Measurements from ENCODE around the gene SLC4A3.
"Not testable (repeated sequence)": the region's sequence is repeated elsewhere in the genome, so short reads cannot be mapped to it uniquely, and the experiment has no call there.

Gene SLC4A3

GRCh38 chr2:219675221-219675620 is 47.8 kb downstream of the SLC4A3 start:
- Histone ChIP-seq H3K27ac (ENCODE audit: low read depth, low read length) (no peak overlapping the region), H3K9me3 (ENCODE audit: control insufficient read depth in 5 of 5, low read length in 5 of 5) (no peaks in the 10 kb centered on the region)

GRCh38 chr2:219676586-219676985 is 49.2 kb downstream of the SLC4A3 start:
- Histone ChIP-seq H3K36me3 (ENCODE audit: control insufficient read depth in 5 of 5, insufficient read depth in 5 of 5, low read length in 5 of 5) (no peaks in the 10 kb centered on the region), H3K4me1 (ENCODE audit: control insufficient read depth in 5 of 5, insufficient read depth in 5 of 5, low read length in 5 of 5) (no peaks in the 10 kb centered on the region), H3K9me3 (ENCODE audit: control insufficient read depth in 5 of 5, low read length in 5 of 5) (peaks cover 0 to 3% (median 0%) of the 10 kb centered on the region in 5 donors), H3K9ac (ENCODE audit: low read length in 5 of 5) (no peak overlapping the region), H3K27ac (ENCODE audit: low read depth, low read length) (no peak overlapping the region), H3K4me3 (ENCODE audit: low read depth in 1 of 5, low read length in 5 of 5) (no peak overlapping the region), H3K27me3 (ENCODE audit: control insufficient read depth in 5 of 5, insufficient read depth in 4 of 5, low read length in 5 of 5) (peaks cover 0 to 13% (median 3%) of the 10 kb centered on the region in 5 donors)

More at GRCh38 chr2:219675221-219675620, 47.8 kb downstream of the SLC4A3 start:
- no peaks in the 10 kb centered on the region for H3K36me3 ChIP-seq (ENCODE audit: control insufficient read depth in 5 of 5, insufficient read depth in 5 of 5, low read length in 5 of 5)
- no peak overlapping the region for H3K4me3 ChIP-seq (ENCODE audit: low read depth in 1 of 5, low read length in 5 of 5)
- H3K4me1 ChIP-seq (ENCODE audit: control insufficient read depth in 5 of 5, insufficient read depth in 5 of 5, low read length in 5 of 5), result no peaks in the 10 kb centered on the region
- H3K27me3 ChIP-seq (ENCODE audit: control insufficient read depth in 5 of 5, insufficient read depth in 4 of 5, low read length in 5 of 5), result peaks cover 0 to 16% (median 3%) of the 10 kb centered on the region in 5 donors
- H3K9ac ChIP-seq (ENCODE audit: low read length in 5 of 5), result no peak overlapping the region

GRCh38 chr2:219679041-219679440 is 51.6 kb downstream of the SLC4A3 start:
- Histone ChIP-seq H3K27ac (ENCODE audit: low read depth, low read length) (no peak overlapping the region), H3K27me3 (ENCODE audit: control insufficient read depth in 5 of 5, insufficient read depth in 4 of 5, low read length in 5 of 5) (peaks cover 0 to 9% (median 2%) of the 10 kb centered on the region in 5 donors), H3K4me3 (ENCODE audit: low read depth in 1 of 5, low read length in 5 of 5) (no peak overlapping the region), H3K36me3 (ENCODE audit: control insufficient read depth in 5 of 5, insufficient read depth in 5 of 5, low read length in 5 of 5) (no peaks in the 10 kb centered on the region), H3K9me3 (ENCODE audit: control insufficient read depth in 5 of 5, low read length in 5 of 5) (peaks cover 0 to 4% (median 0%) of the 10 kb centered on the region in 5 donors), H3K4me1 (ENCODE audit: control insufficient read depth in 5 of 5, insufficient read depth in 5 of 5, low read length in 5 of 5) (no peaks in the 10 kb centered on the region), H3K9ac (ENCODE audit: low read length in 5 of 5) (no peak overlapping the region)

DNA sequence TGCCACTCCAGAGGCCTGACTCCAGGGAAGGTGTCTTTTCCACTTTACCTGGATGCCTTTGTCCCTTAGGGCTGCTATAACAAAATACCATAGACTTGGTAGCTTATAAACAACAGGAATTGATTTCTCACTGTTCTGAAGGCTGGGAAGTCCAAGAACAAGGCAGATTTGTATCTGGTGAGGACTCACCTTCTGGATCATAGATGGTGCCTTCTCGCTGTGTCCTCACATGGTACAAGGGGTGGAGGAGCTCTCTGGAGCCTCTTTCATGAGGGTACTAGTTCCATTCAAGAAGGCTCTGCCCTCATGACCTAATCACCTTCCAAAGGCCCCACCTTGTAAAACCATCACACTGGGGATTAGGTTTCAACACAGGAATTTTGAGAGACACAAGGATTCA is 52.1 kb downstream of the SLC4A3 start:
- Histone ChIP-seq H3K9ac (ENCODE audit: low read length in 5 of 5) (no peak overlapping the region), H3K4me1 (ENCODE audit: control insufficient read depth in 5 of 5, insufficient read depth in 5 of 5, low read length in 5 of 5) (no peaks in the 10 kb centered on the region), H3K9me3 (ENCODE audit: control insufficient read depth in 5 of 5, low read length in 5 of 5) (peaks cover 0 to 4% (median 0%) of the 10 kb centered on the region in 5 donors), H3K27me3 (ENCODE audit: control insufficient read depth in 5 of 5, insufficient read depth in 4 of 5, low read length in 5 of 5) (peaks cover 0 to 4% (median 2%) of the 10 kb centered on the region in 5 donors), H3K27ac (ENCODE audit: low read depth, low read length) (no peak overlapping the region), H3K4me3 (ENCODE audit: low read depth in 1 of 5, low read length in 5 of 5) (no peak overlapping the region), H3K36me3 (ENCODE audit: control insufficient read depth in 5 of 5, insufficient read depth in 5 of 5, low read length in 5 of 5) (no peaks in the 10 kb centered on the region)

DNA sequence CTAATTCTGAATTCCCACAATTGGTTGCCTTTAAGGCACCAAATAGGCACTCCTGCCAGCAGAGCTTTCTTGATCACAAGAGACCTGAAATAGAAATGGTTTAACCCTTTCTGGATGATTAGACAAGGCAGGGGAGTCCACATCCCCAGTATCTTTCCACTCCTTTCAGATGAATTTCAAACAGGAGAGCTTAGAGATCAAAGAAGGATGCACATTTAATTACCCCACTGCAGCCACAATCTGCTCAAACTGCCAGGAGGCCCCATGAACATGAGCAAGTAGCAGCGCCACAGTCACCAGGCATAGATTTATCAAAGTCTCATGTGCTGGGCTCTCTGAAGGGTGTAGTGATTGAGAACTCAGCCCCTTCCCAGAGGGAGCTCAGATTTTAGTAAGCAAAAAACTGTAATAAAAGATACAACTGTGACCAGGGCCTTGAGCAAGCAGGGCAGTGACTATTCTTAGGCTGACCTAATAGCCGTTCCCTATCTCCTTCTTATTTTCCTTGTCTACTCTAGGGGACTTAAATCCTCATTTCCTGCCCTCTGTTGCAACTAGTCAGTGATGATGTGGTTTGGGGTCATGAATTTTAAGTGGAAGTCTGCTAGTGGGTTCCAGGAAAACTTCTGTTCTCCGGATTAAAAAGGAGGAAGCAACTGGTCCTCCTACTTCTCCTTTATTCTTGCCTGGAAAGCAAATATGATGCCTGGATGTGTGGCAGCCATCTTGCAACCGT is 53.7 kb downstream of the SLC4A3 start:
- Histone ChIP-seq H3K27me3 (ENCODE audit: control insufficient read depth in 5 of 5, insufficient read depth in 4 of 5, low read length in 5 of 5) (peaks cover 0 to 5% (median 2%) of the 10 kb centered on the region in 5 donors), H3K4me3 (ENCODE audit: low read depth in 1 of 5, low read length in 5 of 5) (no peak overlapping the region), H3K36me3 (ENCODE audit: control insufficient read depth in 5 of 5, insufficient read depth in 5 of 5, low read length in 5 of 5) (no peaks in the 10 kb centered on the region), H3K27ac (ENCODE audit: low read depth, low read length) (no peak overlapping the region), H3K9ac (ENCODE audit: low read length in 5 of 5) (no peak overlapping the region), H3K9me3 (ENCODE audit: control insufficient read depth in 5 of 5, low read length in 5 of 5) (peaks cover 0 to 4% (median 0%) of the 10 kb centered on the region in 5 donors), H3K4me1 (ENCODE audit: control insufficient read depth in 5 of 5, insufficient read depth in 5 of 5, low read length in 5 of 5) (peaks cover 0 to 9% (median 7%) of the 10 kb centered on the region in 5 donors)

- Histone ChIP-seq H3K36me3 (ENCODE audit: control insufficient read depth in 5 of 5, insufficient read depth in 5 of 5, low read length in 5 of 5) (no peaks in the 10 kb centered on the region), H3K9ac (ENCODE audit: low read length in 5 of 5) (no peak overlapping the region), H3K27me3 (ENCODE audit: control insufficient read depth in 5 of 5, insufficient read depth in 4 of 5, low read length in 5 of 5) (peaks cover 0 to 5% (median 2%) of the 10 kb centered on the region in 5 donors), H3K27ac (ENCODE audit: low read depth, low read length) (no peak overlapping the region), H3K4me1 (ENCODE audit: control insufficient read depth in 5 of 5, insufficient read depth in 5 of 5, low read length in 5 of 5) (peaks cover 0 to 9% (median 7%) of the 10 kb centered on the region in 5 donors), H3K4me3 (ENCODE audit: low read depth in 1 of 5, low read length in 5 of 5) (no peak overlapping the region), H3K9me3 (ENCODE audit: control insufficient read depth in 5 of 5, low read length in 5 of 5) (peaks cover 0 to 4% (median 0%) of the 10 kb centered on the region in 5 donors)
Observed at GRCh38 chr2:219681694-219682300, 54.4 kb downstream of the SLC4A3 start.

- H3K4me1 ChIP-seq (ENCODE audit: control insufficient read depth in 5 of 5, insufficient read depth in 5 of 5, low read length in 5 of 5); H3K27me3 ChIP-seq (ENCODE audit: control insufficient read depth in 5 of 5, insufficient read depth in 4 of 5, low read length in 5 of 5); H3K4me3 ChIP-seq (ENCODE audit: low read depth in 1 of 5, low read length in 5 of 5); H3K36me3 ChIP-seq (ENCODE audit: control insufficient read depth in 5 of 5, insufficient read depth in 5 of 5, low read length in 5 of 5); H3K27ac ChIP-seq (ENCODE audit: low read depth, low read length); H3K9ac ChIP-seq (ENCODE audit: low read length in 5 of 5); H3K9me3 ChIP-seq (ENCODE audit: control insufficient read depth in 5 of 5, low read length in 5 of 5): not testable (repeated sequence)
Observed at GRCh38 chr2:219683474-219683873, 56.0 kb downstream of the SLC4A3 start.

DNA sequence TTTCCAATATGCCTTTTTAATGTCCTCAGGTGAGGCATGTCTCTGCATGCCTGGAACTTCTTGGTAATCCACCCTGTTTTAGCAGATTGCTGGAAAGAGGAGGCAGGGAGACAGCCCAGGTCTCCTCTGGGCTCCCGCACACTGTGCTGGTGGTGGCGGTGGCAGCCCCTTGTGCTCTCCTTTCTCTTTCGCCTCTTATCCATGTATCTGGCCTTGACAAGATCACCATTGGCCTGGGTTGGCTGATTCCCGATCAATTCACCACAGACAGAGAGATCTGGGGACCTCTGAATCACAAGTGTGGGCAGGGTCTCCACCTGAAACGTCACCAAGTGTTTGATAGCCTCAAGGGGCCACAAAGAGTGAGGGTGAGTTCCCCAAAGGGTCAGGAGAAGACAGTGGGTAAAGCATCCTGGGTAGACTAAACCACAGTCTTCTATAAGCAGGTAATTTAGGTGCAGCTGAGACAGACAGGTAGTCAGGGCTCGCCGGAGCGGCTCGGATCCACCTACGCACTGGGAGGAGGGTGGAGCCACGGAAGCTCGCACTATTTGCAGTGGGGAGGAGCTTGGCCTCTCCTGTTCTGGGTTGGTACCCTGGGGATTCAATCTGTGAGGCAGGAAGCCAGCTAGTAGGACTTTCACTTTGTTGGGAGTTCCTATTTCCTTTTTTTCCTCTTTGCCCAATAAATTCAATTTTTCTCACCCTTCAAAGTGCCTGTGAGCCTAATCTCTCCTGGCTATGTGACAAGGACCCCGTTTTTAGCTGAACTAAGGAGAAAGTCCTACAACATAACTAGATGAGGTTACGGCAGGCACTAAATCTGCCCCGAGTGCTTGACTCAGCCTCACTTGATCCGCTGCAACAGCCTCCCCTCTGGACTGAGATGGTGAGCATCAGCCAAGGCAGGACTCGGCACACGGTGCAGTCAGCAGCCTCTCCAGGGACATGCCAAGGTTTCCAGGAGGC is 57.6 kb downstream of the SLC4A3 start:
- H3K9me3 ChIP-seq (ENCODE audit: control insufficient read depth in 5 of 5, low read length in 5 of 5), result peaks cover 0 to 4% (median 0%) of the 10 kb centered on the region in 5 donors
- peak overlapping the region; percentile 9 for H3K27ac ChIP-seq (ENCODE audit: low read depth, low read length)
- H3K4me3 ChIP-seq (ENCODE audit: low read depth in 1 of 5, low read length in 5 of 5), result peak overlapping the region; percentile 59 to 75 (median 63)
- no peaks in the 10 kb centered on the region for H3K36me3 ChIP-seq (ENCODE audit: control insufficient read depth in 5 of 5, insufficient read depth in 5 of 5, low read length in 5 of 5)
- H3K9ac ChIP-seq (ENCODE audit: low read length in 5 of 5), result peak overlapping the region in 3 of 5 donors; percentile 58 to 71 (median 64)
- peaks cover 0 to 15% (median 11%) of the 10 kb centered on the region in 5 donors for H3K4me1 ChIP-seq (ENCODE audit: control insufficient read depth in 5 of 5, insufficient read depth in 5 of 5, low read length in 5 of 5)
- H3K27me3 ChIP-seq (ENCODE audit: control insufficient read depth in 5 of 5, insufficient read depth in 4 of 5, low read length in 5 of 5), result peaks cover 0 to 13% (median 8%) of the 10 kb centered on the region in 5 donors

DNA sequence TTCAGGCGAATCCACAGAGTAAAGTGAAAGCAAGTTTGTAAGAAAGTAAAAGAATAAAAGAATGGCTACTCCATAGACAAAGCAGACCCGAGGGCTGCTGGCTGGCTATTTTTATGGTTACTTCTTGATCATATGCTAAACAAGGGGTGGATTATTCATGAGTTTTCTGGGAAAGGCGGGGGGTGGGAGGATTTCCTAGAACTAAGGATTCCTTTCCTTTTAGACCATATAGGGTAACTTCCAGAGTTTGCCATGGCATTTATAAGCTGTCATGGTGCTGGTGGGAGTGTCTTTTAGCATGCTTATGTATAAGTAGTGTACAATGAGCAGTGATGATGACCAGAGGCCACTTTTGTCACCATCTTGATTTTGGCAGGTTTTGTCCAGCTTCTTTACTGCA is 59.8 kb downstream of the SLC4A3 start:
- H3K27ac ChIP-seq (ENCODE audit: low read depth, low read length), result no peak overlapping the region

More for the DNA sequence above, 59.8 kb downstream of the SLC4A3 start:
- Histone ChIP-seq H3K4me1 (ENCODE audit: control insufficient read depth in 5 of 5, insufficient read depth in 5 of 5, low read length in 5 of 5) (peaks cover 0 to 15% (median 11%) of the 10 kb centered on the region in 5 donors), H3K36me3 (ENCODE audit: control insufficient read depth in 5 of 5, insufficient read depth in 5 of 5, low read length in 5 of 5) (no peaks in the 10 kb centered on the region), H3K27me3 (ENCODE audit: control insufficient read depth in 5 of 5, insufficient read depth in 4 of 5, low read length in 5 of 5) (peaks cover 0 to 13% (median 8%) of the 10 kb centered on the region in 5 donors), H3K9me3 (ENCODE audit: control insufficient read depth in 5 of 5, low read length in 5 of 5) (no peaks in the 10 kb centered on the region), H3K4me3 (ENCODE audit: low read depth in 1 of 5, low read length in 5 of 5) (no peak overlapping the region), H3K9ac (ENCODE audit: low read length in 5 of 5) (no peak overlapping the region)

All from subcutaneous abdominal adipose tissue (tissue), 5 donors.